Memory B cell (primary cell): Measurements from ENCODE around the gene TBC1D24.
A peak's percentile ranks its signal among the peaks of the same experiment; 100 is the strongest.

Source experiments
- ATAC-seq: fragments of 150-1000 bp; cut with Tn5 transposase; 2 replicates; pipeline ENCODE4 v1.10.0; 2021; ENCODE audit warnings: low read depth, mild to moderate bottlenecking, moderate library complexity
- DNase-seq, 2 donors: peaks; one replicate each; pipeline ENCODE4 v3.0.0; 2022; ENCODE audit warnings: low spot score in 2 of 2
- H3K27ac Mint-ChIP-seq: one replicate; pipeline ENCODE4 v1.8.0; 2022; ENCODE audit warnings: mild to moderate bottlenecking, moderate library complexity, mixed read lengths
- H3K27me3 Mint-ChIP-seq: one replicate; pipeline ENCODE4 v1.8.0; 2022; ENCODE audit warnings: mixed read lengths
- H3K36me3 Mint-ChIP-seq: one replicate; pipeline ENCODE4 v1.8.0; 2022; ENCODE audit warnings: mild to moderate bottlenecking, mixed read lengths
- H3K4me1 Mint-ChIP-seq: one replicate; pipeline ENCODE4 v1.8.0; 2022; ENCODE audit warnings: mixed read lengths
- H3K4me3 Mint-ChIP-seq: one replicate; pipeline ENCODE4 v1.8.0; 2022; ENCODE audit warnings: mild to moderate bottlenecking, moderate library complexity, mixed read lengths
- H3K9me3 Mint-ChIP-seq: one replicate; pipeline ENCODE4 v1.8.0; 2022; ENCODE audit warnings: mixed read lengths

The TBC1D24 gene

DNA sequence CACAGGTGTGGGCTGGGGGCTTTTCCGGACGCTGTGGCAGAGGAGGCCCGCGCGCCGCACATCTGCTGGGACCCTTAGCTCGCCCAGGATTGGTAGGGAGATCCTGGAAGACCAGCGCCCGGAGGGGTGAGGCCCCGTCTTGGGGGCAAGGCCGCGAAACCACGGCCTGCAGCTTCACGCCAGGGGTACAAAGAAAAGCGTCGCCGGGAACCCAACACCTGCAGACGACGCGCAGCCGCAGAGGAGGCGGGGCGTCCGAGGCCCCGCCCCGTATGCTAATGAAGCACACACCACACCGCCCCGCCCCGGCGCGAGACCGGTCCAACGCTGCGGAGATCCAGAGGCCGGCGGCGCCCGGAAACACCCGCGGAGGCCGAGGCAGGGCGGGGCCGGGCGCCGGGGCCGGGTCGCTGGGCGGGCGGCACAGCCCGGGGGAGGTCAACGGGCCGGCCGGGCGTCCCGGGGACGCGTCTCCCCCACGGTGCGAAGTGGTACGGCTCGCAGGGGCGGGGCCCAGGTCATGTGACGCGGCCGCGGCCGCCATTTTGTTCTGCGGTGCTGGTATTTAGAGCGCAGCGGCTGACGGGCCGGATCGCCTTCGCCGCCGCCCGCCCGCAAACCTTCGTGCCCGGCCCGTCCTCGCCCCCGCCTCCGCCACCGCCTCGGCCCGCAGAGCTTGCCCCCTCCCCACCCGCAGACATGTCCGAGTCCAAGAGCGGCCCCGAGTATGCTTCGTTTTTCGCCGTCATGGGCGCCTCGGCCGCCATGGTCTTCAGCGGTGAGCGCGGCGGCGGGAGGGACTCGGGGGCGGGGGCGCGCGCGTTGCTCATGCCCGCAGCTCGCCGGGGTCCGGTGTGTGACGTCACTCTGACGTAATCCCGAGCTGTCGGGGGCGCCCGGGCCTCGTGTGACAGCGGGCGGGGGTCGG lies 38.7 kb downstream of the TBC1D24 start, which contains the start of gene ATP6V0C:
ATP6V0C (plus strand) TSS at position 548 of the 928 bp plus-strand sequence; CDS start at position 700, 152 bp downstream.
- Mint-ChIP-seq H3K27ac (peak within 1 kb of the TSS; percentile 94), H3K36me3 (peaks cover 7% of the 10 kb centered on the region), H3K4me1 (peaks cover 51% of the 10 kb centered on the region), H3K9me3 (no peaks in the 10 kb centered on the region), H3K4me3 (peak within 1 kb of the TSS; percentile 94), H3K27me3 (no peaks in the 10 kb centered on the region)
- ATAC-seq (peak; percentile 77), DNase-seq (peak; percentile 92 to 94)

GRCh38 chr16:2514333-2515179 lies 39.6 kb downstream of the TBC1D24 start:
- Mint-ChIP-seq H3K9me3 (no peaks in the 10 kb centered on the region), H3K27ac (peak overlapping the region; percentile 94), H3K27me3 (no peaks in the 10 kb centered on the region), H3K36me3 (peaks cover 10% of the 10 kb centered on the region), H3K4me3 (peak overlapping the region; percentile 94), H3K4me1 (peaks cover 54% of the 10 kb centered on the region)
- ATAC-seq: peak; percentile 1
- no peak for DNase-seq

DNA sequence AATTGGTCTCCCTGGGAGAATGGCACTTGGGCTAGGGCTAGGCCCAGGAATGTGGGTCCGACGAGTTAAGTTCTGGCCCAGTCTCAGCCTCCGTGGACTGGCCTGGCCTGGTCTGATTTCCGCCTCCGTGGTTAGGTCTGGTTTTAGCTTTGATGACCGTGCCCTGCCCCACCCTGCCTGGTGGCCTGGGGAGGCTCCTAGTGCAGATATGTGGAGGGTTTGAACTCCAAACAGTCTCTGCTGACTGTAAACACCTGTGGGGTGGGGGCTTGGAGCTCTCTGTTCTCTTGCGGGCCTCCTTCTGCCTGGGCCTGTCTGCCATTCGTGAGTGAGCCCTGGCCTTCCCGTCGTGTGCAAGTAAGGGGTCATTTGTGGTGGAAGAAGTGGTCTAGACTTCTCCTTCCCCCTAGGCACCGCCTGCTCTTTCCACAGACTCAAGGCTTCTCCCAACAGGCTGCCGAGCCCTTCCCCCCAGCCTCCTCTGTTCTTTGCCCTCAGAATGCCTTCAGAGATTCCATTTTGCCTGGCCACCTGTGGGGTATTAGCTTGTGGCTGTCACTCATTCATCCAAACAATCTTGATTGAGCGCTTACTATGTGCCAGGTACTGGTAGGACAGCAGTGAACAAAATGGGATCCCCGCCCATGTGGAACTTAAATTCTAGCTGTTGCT lies 40.4 kb downstream of the TBC1D24 start:
- Mint-ChIP-seq H3K4me1 (peaks cover 51% of the 10 kb centered on the region), H3K27me3 (no peaks in the 10 kb centered on the region), H3K9me3 (no peaks in the 10 kb centered on the region), H3K4me3 (peak overlapping the region; percentile 92), H3K27ac (peak overlapping the region; percentile 94), H3K36me3 (peaks cover 13% of the 10 kb centered on the region)
- DNase-seq (no peak), ATAC-seq (no peak)

- Mint-ChIP-seq H3K36me3 (peaks cover 13% of the 10 kb centered on the region), H3K27me3 (no peaks in the 10 kb centered on the region), H3K4me1 (peaks cover 51% of the 10 kb centered on the region), H3K27ac (peak overlapping the region; percentile 94), H3K4me3 (peak overlapping the region; percentile 92), H3K9me3 (no peaks in the 10 kb centered on the region)
- ATAC-seq: no peak
- DNase-seq: no peak
These were observed 41.7 kb downstream of the TBC1D24 start for GRCh38 chr16:2516391-2517240.

DNA sequence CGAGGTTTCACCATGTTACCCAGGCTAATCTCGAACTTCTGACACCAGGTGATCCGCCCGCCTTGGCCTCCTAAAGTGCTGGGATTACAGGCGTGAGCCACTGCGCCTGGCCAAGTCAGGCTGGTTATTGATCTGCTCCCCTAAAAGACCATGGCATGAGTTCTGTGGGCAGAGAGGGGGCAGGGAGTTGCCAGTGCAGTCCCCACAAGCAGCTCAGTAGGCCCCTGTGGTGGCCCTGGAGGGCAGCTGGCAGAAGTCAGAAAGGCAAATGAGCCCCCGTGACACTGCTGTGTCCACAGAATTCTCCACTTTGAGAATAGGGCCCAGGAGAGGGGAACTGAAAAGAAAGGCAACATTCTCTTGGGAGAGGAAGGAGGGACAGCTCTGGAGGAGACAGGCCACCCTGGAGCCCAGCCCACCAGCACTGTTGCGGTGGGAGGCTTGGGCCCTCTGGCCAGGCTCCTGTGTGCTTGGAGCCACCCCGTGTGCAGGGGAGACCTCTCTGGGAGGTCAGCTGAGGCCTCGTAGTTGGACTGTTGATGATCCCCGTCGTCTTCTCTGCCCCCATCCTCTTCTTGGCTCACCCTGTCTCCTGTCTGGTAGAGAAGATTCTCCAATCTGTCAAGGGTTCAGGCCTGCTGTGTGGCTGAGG lies 43.2 kb downstream of the TBC1D24 start:
- H3K9me3 Mint-ChIP-seq: no peaks in the 10 kb centered on the region
- H3K4me3 Mint-ChIP-seq: no peak overlapping the region
- no peaks in the 10 kb centered on the region for H3K27me3 Mint-ChIP-seq
- H3K36me3 Mint-ChIP-seq: peaks cover 13% of the 10 kb centered on the region
- H3K27ac Mint-ChIP-seq: peak overlapping the region; percentile 94
- ATAC-seq: no peak
- H3K4me1 Mint-ChIP-seq: peaks cover 39% of the 10 kb centered on the region
- DNase-seq: no peak

DNA sequence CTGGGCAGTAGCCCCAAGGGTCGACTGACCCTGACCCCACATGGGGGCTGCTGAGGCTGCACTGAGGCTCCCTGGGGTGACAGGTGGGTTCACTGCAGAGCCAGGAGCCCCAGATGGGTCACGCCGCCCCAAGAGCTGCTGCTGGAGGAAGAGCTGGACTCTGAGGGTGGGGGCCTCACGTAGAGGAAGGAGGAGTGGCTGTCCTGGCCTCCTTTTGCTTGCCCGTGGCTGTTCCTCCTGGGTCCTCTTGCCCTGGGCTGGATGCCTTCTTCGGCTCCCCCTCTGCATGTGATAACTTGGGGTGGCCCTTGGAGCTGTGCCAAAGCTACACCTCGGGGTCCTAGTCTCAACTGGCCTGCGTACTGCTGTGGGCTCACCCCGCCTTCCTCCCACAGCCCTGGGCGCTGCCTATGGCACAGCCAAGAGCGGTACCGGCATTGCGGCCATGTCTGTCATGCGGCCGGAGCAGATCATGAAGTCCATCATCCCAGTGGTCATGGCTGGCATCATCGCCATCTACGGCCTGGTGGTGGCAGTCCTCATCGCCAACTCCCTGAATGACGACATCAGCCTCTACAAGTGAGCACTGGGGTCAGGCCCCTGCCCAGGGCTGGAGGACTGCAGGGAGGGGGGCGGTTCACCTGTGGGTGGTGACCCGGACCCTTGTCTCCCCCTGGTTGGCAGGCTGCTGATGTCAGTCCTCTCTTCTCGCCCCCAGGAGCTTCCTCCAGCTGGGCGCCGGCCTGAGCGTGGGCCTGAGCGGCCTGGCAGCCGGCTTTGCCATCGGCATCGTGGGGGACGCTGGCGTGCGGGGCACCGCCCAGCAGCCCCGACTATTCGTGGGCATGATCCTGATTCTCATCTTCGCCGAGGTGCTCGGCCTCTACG lies 44.1 kb downstream of the TBC1D24 start:
- DNase-seq (no peak), ATAC-seq (no peak)
- peaks cover 16% of the 10 kb centered on the region for H3K36me3 Mint-ChIP-seq
- no peaks in the 10 kb centered on the region for H3K9me3 Mint-ChIP-seq
- H3K27ac Mint-ChIP-seq: peak overlapping the region; percentile 94
- H3K4me1 Mint-ChIP-seq: peaks cover 42% of the 10 kb centered on the region
- no peaks in the 10 kb centered on the region for H3K27me3 Mint-ChIP-seq
- peak overlapping the region; percentile 79 for H3K4me3 Mint-ChIP-seq

- peak overlapping the region; percentile 79 for H3K4me3 Mint-ChIP-seq
These were observed 44.8 kb downstream of the TBC1D24 start for GRCh38 chr16:2519711-2520080.

DNA sequence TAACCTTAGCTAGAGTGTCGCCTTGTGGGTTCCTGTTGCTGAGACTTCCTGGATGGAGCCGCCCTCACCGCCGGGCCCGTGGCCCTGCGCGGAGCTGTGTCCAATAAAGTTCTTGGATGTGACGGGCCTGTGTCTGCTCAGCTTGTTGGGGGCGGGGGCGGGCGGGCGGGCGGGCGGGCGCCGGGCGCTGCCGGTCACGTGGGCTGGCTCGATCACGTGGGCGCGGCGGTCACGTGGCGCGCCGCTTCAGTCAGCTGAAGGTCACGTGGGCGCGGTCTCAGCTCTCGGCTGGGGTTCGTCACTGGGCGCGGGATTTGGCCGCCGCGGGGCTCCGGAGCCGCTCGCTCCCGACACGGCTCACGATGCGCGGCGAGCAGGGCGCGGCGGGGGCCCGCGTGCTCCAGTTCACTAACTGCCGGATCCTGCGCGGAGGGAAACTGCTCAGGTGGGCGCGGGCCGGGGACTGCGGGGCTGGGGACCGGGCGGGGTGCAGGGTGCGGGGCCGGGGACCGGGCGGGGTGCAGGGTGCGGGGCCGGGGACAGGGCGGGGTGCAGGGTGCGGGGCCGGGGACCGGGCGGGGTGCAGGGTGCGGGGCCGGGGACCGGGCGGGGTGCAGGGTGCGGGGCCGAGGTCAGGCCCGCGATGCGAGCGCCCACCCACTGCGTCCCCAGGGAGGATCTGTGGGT lies 45.3 kb downstream of the TBC1D24 start, which contains the start of gene AMDHD2:
AMDHD2 (plus strand) TSS at position 275 of the 687 bp plus-strand sequence; CDS start at position 363, 88 bp downstream.
- Mint-ChIP-seq H3K4me3 (peak within 1 kb of the TSS; percentile 89), H3K27me3 (no peaks in the 10 kb centered on the region), H3K36me3 (peaks cover 20% of the 10 kb centered on the region), H3K27ac (peak within 1 kb of the TSS; percentile 94), H3K9me3 (no peaks in the 10 kb centered on the region), H3K4me1 (peaks cover 40% of the 10 kb centered on the region)
- DNase-seq (peak; percentile 87), ATAC-seq (peak; percentile 57)

More at GRCh38 chr16:2519711-2520080, 44.8 kb downstream of the TBC1D24 start:
- Mint-ChIP-seq H3K27me3 (no peaks in the 10 kb centered on the region), H3K4me1 (peaks cover 42% of the 10 kb centered on the region), H3K36me3 (peaks cover 20% of the 10 kb centered on the region), H3K9me3 (no peaks in the 10 kb centered on the region), H3K27ac (peak overlapping the region; percentile 94)
- DNase-seq (no peak), ATAC-seq (no peak)

GRCh38 chr16:2520784-2521531 lies 46.0 kb downstream of the TBC1D24 start:
- no peaks in the 10 kb centered on the region for H3K27me3 Mint-ChIP-seq
- peak overlapping the region; percentile 94 for H3K27ac Mint-ChIP-seq
- H3K36me3 Mint-ChIP-seq: peaks cover 21% of the 10 kb centered on the region
- ATAC-seq (peak; percentile 81), DNase-seq (peak; percentile 79 to 88)
- peaks cover 33% of the 10 kb centered on the region for H3K4me1 Mint-ChIP-seq
- H3K4me3 Mint-ChIP-seq: peak overlapping the region; percentile 89
- H3K9me3 Mint-ChIP-seq: no peaks in the 10 kb centered on the region

GRCh38 chr16:2523801-2524231 lies 48.9 kb downstream of the TBC1D24 start:
- peak overlapping the region; percentile 54 for H3K27ac Mint-ChIP-seq
- DNase-seq (no peak), ATAC-seq (no peak)
- H3K4me1 Mint-ChIP-seq: peaks cover 19% of the 10 kb centered on the region
- H3K9me3 Mint-ChIP-seq: no peaks in the 10 kb centered on the region
- no peak overlapping the region for H3K4me3 Mint-ChIP-seq
- peaks cover 21% of the 10 kb centered on the region for H3K36me3 Mint-ChIP-seq
- no peaks in the 10 kb centered on the region for H3K27me3 Mint-ChIP-seq
